ENCODE measurements around the gene FHIT.

GRCh38 chr3:60114191-60114590 lies 1137.1 kb downstream of the FHIT start:
- TF ChIP-seq CTCF (IDR thresholded peaks at IDR 0.05; ENCODE audit: low read depth, low read length, poor library complexity, severe bottlenecking) (no peak), EZH2phosphoT487 (IDR thresholded peaks at IDR 0.05; ENCODE audit: borderline replicate concordance, low read length) (no peak)
